Fibroblast of mammary gland (primary cell): Measurements from ENCODE around the gene COPE.

Source experiments
- DNase-seq: peaks from one replicate; pipeline ENCODE4 v3.0.0-alpha.2; 2010; ENCODE audit warnings: low read depth
- H3K4me3 ChIP-seq: 2 replicates; pipeline ENCODE4 v1.5.1; 2011; ENCODE audit warnings: low read depth, mild to moderate bottlenecking, low read length, moderate library complexity; ENCODE audit not compliant: control insufficient read depth
- CTCF ChIP-seq: conservative IDR thresholded peaks from 2 replicates; pipeline ENCODE4 v1.5.1; 2011; ENCODE audit warnings: low read depth, low read length, inconsistent platforms; ENCODE audit not compliant: control insufficient read depth, insufficient read depth

The COPE gene

GRCh38 chr19:18893587-18894253, 25.5 kb downstream of the COPE start:
- no peak overlapping the region for H3K4me3 ChIP-seq
- DNase-seq: no peak
- TF ChIP-seq CTCF: no peak

- TF ChIP-seq CTCF: no peak
- no peak for DNase-seq
- H3K4me3 ChIP-seq: no peak overlapping the region
Observed at GRCh38 chr19:18889949-18890745, 29.0 kb downstream of the COPE start.

GRCh38 chr19:18886972-18887371, 32.2 kb downstream of the COPE start:
- no peak for TF ChIP-seq CTCF
- H3K4me3 ChIP-seq: no peak overlapping the region
- no peak for DNase-seq

GRCh38 chr19:18883526-18884304, 35.5 kb downstream of the COPE start:
- H3K4me3 ChIP-seq: no peak overlapping the region
- TF ChIP-seq CTCF: no peak
- DNase-seq: no peak

GRCh38 chr19:18881491-18881890, 37.7 kb downstream of the COPE start:
- H3K4me3 ChIP-seq: no peak overlapping the region
- no peak for DNase-seq
- TF ChIP-seq CTCF: no peak

GRCh38 chr19:18879579-18880373, 39.4 kb downstream of the COPE start:
- TF ChIP-seq CTCF: no peak
- peak; percentile 21 for DNase-seq
- H3K4me3 ChIP-seq: no peak overlapping the region
